ENCODE data around the gene AFF2. TPM values are rescaled to one million over a fixed set of nuclear protein-coding genes. Genes with fewer than 3 reads are reported as not detected.

AFF2 gene
- total RNA-seq, 1 donor from 2014 or later, result 0.27 TPM

GRCh38 chrX:148501386-148502066 lies 1.1 kb downstream of the AFF2 start:
- Histone ChIP-seq H3K4me3 (peak overlapping the region; percentile 62), H3K27me3 (ENCODE audit: low read depth) (peaks cover 58% of the 10 kb centered on the region), H3K9me3 (replicated peaks) (no peaks in the 10 kb centered on the region), H3K4me1 (peaks cover 9% of the 10 kb centered on the region), H3K36me3 (no peaks in the 10 kb centered on the region), H3K27ac (replicated peaks) (no peak overlapping the region)
- TF ChIP-seq CTCF (IDR thresholded peaks at IDR 0.05; ENCODE audit: borderline replicate concordance), result no peak
- intact Hi-C loops (cut with micrococcal nuclease), result no loop called here
- DNase-seq, result no peak

DNA sequence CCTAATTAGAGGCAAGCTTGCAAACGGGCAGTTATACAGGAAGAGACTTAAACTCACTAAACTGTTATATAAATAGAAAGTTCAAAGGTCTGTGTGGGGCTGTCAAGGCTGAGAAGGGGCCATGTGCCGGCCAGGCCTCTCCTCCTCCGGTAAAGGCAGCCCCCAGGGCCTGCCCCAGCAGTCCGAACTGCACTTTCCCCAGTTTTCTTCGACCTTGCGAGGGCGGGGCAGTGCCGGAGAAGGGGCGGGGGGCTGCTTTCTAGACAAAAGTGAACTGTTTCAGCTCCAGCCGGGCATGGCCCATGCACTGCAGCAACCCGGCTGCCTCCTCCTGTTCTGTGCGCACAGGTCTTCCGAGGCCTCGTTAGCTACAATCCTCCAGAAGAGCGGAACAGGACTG lies 4.1 kb downstream of the AFF2 start:
- TF ChIP-seq CTCF (IDR thresholded peaks at IDR 0.05; ENCODE audit: borderline replicate concordance), result no peak
- peaks cover 58% of the 10 kb centered on the region for H3K27me3 ChIP-seq (ENCODE audit: low read depth)
- H3K4me1 ChIP-seq, result peaks cover 9% of the 10 kb centered on the region
- intact Hi-C loops (cut with micrococcal nuclease), result no loop called here
- no peaks in the 10 kb centered on the region for H3K36me3 ChIP-seq
- DNase-seq, result no peak
- no peaks in the 10 kb centered on the region for H3K9me3 ChIP-seq (replicated peaks)
- no peak overlapping the region for H3K4me3 ChIP-seq
- H3K27ac ChIP-seq (replicated peaks), result no peak overlapping the region

DNA sequence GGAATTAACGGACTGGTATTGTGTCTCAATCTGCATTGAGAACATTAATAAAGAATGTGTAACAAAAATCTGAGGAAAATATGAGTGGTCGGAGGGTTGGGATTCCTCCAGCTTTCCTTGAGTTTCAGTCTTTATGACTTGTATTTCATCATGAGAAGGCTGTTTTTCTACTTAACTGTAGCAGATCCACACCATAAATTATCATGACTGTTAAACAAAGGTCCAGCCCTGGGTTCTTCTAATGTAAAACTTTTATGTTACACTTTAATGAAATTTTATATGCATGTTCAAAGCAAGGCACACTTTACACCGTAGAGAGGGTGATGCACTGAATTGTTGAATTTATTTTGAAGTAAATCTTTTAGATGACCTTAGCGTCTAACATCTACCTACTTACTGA lies 7.0 kb downstream of the AFF2 start:
- DNase-seq, result no peak
- no peak for TF ChIP-seq CTCF (IDR thresholded peaks at IDR 0.05; ENCODE audit: borderline replicate concordance)
- Histone ChIP-seq H3K36me3 (no peaks in the 10 kb centered on the region), H3K4me1 (no peaks in the 10 kb centered on the region), H3K27me3 (ENCODE audit: low read depth) (peaks cover 35% of the 10 kb centered on the region), H3K4me3 (no peak overlapping the region), H3K9me3 (replicated peaks) (no peaks in the 10 kb centered on the region), H3K27ac (replicated peaks) (no peak overlapping the region)
- intact Hi-C loops (cut with micrococcal nuclease), result no loop called here

DNA sequence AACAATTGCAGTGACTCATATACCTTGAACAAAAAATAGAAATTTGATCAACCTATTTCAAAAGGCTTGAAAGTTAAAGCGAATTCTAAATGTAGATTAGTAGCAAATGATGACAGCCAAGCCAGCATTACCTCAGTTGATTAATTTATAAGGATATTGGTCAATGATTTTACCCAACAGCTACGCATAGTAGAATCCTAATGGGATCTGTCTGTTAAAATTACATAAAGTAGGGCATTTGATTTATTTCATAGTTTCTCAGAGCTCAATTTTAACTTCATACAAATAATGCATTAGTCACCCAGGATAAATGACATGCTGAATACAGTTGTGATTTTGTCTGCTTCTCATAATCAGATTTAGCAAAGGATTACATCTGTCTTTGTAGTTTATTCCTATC lies 12.0 kb downstream of the AFF2 start:
- H3K27ac ChIP-seq (replicated peaks), result no peak overlapping the region
- DNase-seq, result no peak
- no peak for TF ChIP-seq CTCF (IDR thresholded peaks at IDR 0.05; ENCODE audit: borderline replicate concordance)
- no peak overlapping the region for H3K4me3 ChIP-seq
- no peaks in the 10 kb centered on the region for H3K4me1 ChIP-seq
- no peaks in the 10 kb centered on the region for H3K36me3 ChIP-seq
- H3K9me3 ChIP-seq (replicated peaks), result no peaks in the 10 kb centered on the region
- no peaks in the 10 kb centered on the region for H3K27me3 ChIP-seq (ENCODE audit: low read depth)
- intact Hi-C loops (cut with micrococcal nuclease), result no loop called here

DNA sequence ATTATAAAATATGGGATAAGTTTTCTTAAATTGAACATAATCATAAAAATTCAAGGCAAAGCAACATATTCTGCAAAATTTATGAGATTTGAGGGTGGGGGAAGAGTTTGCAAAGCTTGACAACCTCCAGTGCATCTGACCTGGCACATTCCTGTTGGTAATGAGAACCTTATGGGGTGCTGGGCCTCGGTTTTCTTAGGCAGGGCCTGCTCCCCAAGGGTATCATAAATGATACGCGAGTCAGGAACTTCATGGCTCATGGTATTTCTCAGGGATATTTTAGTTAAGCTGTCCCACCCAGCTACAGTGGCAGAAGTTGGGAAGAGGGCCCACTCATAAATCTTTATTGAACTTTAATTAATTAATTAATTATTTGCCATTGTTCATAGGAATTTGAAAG lies 13.2 kb downstream of the AFF2 start:
- no peak for DNase-seq
- no peak for TF ChIP-seq CTCF (IDR thresholded peaks at IDR 0.05; ENCODE audit: borderline replicate concordance)
- no peak overlapping the region for H3K27ac ChIP-seq (replicated peaks)

More for the DNA sequence above, 13.2 kb downstream of the AFF2 start:
- Histone ChIP-seq H3K4me1 (no peaks in the 10 kb centered on the region), H3K4me3 (no peak overlapping the region), H3K36me3 (no peaks in the 10 kb centered on the region), H3K27me3 (ENCODE audit: low read depth) (no peaks in the 10 kb centered on the region), H3K9me3 (replicated peaks) (no peaks in the 10 kb centered on the region)
- intact Hi-C loops (cut with micrococcal nuclease), result no loop called here

Measured in left ventricle myocardium inferior (tissue), 1 donor.